ENCODE results near the gene ATG13.

ATG13 gene

DNA sequence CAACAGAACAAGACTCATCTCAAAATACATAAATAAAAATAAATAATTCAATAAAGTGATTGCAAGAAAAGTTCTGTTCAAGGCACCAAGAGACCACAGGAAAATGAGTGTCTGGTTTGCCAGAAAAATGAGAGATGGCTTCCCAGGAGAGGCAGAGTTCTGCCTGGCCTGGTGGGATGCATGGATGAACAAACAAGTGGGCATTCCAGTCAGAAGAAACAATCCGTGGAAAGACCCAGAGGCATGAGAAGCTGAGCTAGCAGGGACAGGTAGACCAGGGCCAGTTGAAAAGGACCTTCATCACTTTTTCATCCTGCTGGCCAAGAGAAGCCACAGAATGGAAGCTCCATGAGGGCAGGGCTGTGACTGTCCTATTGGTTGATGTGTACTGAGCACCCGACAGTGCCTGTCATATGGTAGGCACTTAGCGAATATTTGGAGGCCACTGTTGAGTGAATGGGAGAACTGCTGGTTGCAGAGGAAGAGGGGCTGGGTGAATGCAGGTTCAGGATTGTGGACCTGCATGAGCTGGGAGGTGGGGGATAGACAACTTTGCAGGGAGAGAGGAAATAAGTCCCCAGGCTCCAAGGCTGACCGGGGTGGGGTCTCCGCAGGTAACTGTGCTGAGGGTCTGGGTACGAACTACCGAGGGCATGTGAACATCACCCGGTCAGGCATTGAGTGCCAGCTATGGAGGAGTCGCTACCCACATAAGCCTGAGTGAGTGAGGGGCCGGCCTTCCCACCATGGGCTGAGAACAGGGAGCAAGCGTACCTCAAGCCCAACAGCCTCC is 105.4 kb downstream of the ATG13 start:
- Histone ChIP-seq H3K9ac (ENCODE audit: low read length) (no peak overlapping the region), H3K27me3 (ENCODE audit: control insufficient read depth in 1 of 2, insufficient read depth in 2 of 2, low read length in 2 of 2) (no peaks in the 10 kb centered on the region), H3K9me3 (ENCODE audit: low read length) (no peaks in the 10 kb centered on the region), H3K4me3 (ENCODE audit: low read depth in 1 of 2, low read length in 2 of 2) (no peak overlapping the region), H3K4me1 (ENCODE audit: insufficient read depth, low read length) (no peaks in the 10 kb centered on the region), H3K36me3 (ENCODE audit: insufficient read depth, low read length) (no peaks in the 10 kb centered on the region), H3K27ac (ENCODE audit: low read depth, low read length) (no peak overlapping the region)

DNA sequence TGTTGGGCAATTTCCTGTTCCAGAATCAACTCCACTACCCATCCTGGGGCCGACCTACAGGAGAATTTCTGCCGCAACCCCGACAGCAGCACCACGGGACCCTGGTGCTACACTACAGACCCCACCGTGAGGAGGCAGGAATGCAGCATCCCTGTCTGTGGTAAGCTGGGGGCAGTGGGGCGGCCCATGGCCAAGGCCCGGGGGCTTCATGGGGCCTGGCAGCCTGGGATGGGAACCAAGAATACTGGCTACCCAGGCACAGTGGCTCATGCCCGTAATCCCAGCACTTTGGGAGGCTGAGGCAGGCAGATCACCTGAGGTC is 106.0 kb downstream of the ATG13 start:
- no peak overlapping the region for H3K27ac ChIP-seq (ENCODE audit: low read depth, low read length)
- no peaks in the 10 kb centered on the region for H3K9me3 ChIP-seq (ENCODE audit: low read length)
- no peaks in the 10 kb centered on the region for H3K4me1 ChIP-seq (ENCODE audit: insufficient read depth, low read length)
- H3K4me3 ChIP-seq (ENCODE audit: low read depth in 1 of 2, low read length in 2 of 2) = no peak overlapping the region
- H3K9ac ChIP-seq (ENCODE audit: low read length) = no peak overlapping the region
- H3K27me3 ChIP-seq (ENCODE audit: control insufficient read depth in 1 of 2, insufficient read depth in 2 of 2, low read length in 2 of 2) = no peaks in the 10 kb centered on the region
- no peaks in the 10 kb centered on the region for H3K36me3 ChIP-seq (ENCODE audit: insufficient read depth, low read length)

DNA sequence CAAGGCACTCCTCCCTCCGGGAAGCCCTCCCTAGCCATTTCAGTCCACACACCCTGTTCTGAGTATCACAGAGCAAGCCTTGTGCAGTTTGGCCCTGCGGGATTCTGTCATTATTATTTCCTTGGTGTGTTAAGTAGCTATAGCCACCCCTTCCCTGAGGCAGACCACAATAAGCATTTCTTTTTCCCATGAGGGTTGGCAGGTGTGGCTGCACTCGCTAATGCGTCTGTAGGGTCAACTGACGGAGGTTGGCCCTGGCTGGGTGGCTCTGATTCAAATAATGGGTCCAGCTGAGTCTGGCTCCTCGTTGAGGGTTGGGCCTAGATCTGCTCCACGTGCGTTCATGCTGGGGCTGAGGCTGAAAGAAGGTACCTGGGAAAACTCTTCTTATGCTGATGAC is 106.7 kb downstream of the ATG13 start:
- no peak overlapping the region for H3K9ac ChIP-seq (ENCODE audit: low read length)
- H3K9me3 ChIP-seq (ENCODE audit: low read length) = no peaks in the 10 kb centered on the region
- H3K4me1 ChIP-seq (ENCODE audit: insufficient read depth, low read length) = no peaks in the 10 kb centered on the region
- H3K27me3 ChIP-seq (ENCODE audit: control insufficient read depth in 1 of 2, insufficient read depth in 2 of 2, low read length in 2 of 2) = no peaks in the 10 kb centered on the region
- no peak overlapping the region for H3K27ac ChIP-seq (ENCODE audit: low read depth, low read length)
- H3K4me3 ChIP-seq (ENCODE audit: low read depth in 1 of 2, low read length in 2 of 2) = no peak overlapping the region
- no peaks in the 10 kb centered on the region for H3K36me3 ChIP-seq (ENCODE audit: insufficient read depth, low read length)
